PC-3 (cell line): ENCODE results near the gene JPT2.

Experiments
- EZH2 ChIP-seq: fragments of 300-600 bp; sonication (generic); IDR thresholded peaks from one replicate; pipeline ENCODE4 v1.6.1; 2017; ENCODE audit warnings: antibody characterized with exemption, mild to moderate bottlenecking, low read length; ENCODE audit not compliant: unreplicated experiment
- TF ChIP-seq, protein P1 (sequence below): fragments of 300-600 bp; sonication (generic); conservative IDR thresholded peaks from 2 replicates; pipeline ENCODE4 v1.5.1; 2017; ENCODE audit warnings: antibody characterized with exemption, low read depth, mild to moderate bottlenecking, low read length

DNA sequence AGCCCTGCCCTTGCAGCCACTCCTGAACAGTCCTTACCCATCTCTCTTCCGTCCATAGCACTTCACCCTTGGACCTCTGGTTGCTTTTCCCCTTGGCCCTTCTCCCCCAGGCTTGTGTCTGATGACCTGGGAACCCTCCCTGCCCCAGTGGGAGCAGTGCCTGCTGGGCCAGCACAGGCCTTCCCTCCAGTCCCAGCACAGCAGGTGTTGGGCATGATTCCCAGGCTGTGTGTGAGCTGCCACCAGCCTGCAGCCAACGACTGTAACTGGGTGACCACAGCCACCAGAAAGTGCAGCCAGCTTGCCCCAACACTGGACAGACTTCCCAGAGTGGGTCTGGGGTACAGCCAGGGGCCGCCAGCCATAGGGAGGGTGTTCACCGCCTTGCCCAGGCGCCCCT is 35.9 kb upstream of the JPT2 start:
- TF ChIP-seq EZH2: no peak
- TF ChIP-seq, protein P1, sequence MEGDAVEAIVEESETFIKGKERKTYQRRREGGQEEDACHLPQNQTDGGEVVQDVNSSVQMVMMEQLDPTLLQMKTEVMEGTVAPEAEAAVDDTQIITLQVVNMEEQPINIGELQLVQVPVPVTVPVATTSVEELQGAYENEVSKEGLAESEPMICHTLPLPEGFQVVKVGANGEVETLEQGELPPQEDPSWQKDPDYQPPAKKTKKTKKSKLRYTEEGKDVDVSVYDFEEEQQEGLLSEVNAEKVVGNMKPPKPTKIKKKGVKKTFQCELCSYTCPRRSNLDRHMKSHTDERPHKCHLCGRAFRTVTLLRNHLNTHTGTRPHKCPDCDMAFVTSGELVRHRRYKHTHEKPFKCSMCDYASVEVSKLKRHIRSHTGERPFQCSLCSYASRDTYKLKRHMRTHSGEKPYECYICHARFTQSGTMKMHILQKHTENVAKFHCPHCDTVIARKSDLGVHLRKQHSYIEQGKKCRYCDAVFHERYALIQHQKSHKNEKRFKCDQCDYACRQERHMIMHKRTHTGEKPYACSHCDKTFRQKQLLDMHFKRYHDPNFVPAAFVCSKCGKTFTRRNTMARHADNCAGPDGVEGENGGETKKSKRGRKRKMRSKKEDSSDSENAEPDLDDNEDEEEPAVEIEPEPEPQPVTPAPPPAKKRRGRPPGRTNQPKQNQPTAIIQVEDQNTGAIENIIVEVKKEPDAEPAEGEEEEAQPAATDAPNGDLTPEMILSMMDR: no peak
